H1 (cell line): ENCODE results near the gene PSMC3IP. TPM values are rescaled to one million over a fixed set of nuclear protein-coding genes. Genes with fewer than 3 reads are reported as not detected.

ENCODE experiments used
- CTCF ChIA-PET: fragments of 300-600 bp; sonication (Branson Sonifier 250); formaldehyde crosslinking; loops from one replicate; lab custom pipeline; 2021; ENCODE audit not compliant: partially characterized antibody; lab: Charles Lee
- POLR2A ChIA-PET: fragments of 300-600 bp; sonication (Branson Sonifier 250); formaldehyde crosslinking; loops from one replicate; lab custom pipeline; 2021; ENCODE audit warnings: inconsistent platforms; ENCODE audit not compliant: partially characterized antibody; lab: Charles Lee
- DNase-seq, 2 experiments: peaks; one replicate each; pipeline versions ENCODE4 v3.0.0 to v3.0.0-alpha.2; 2010 to 2022; ENCODE audit warnings: low spot score in 2 of 2, low read depth in 1 of 2, mixed read lengths in 1 of 2
- FAIRE-seq: peaks from 2 replicates; lab custom pipeline; 2011; peaks lifted over from hg19 to GRCh38; lab: Jason Lieb, UNC
- H2AFZ ChIP-seq: 2 replicates; pipeline ENCODE4 v1.8.1; 2012; ENCODE audit warnings: low read length, inconsistent platforms
- H2AK5ac ChIP-seq: 2 replicates; pipeline ENCODE4 v1.6.1; 2013; ENCODE audit warnings: low read depth, low read length
- H2BK120ac ChIP-seq: replicated peaks from 2 replicates; pipeline ENCODE3; 2013; ENCODE audit warnings: low read depth, low read length, inconsistent platforms
- H2BK12ac ChIP-seq: 2 replicates; pipeline ENCODE4 v1.6.1; 2013; ENCODE audit warnings: low read depth, low read length
- H2BK15ac ChIP-seq: 2 replicates; pipeline ENCODE4 v1.6.1; 2013; ENCODE audit warnings: low read length
- H2BK20ac ChIP-seq: 2 replicates; pipeline ENCODE4 v1.6.1; 2013; ENCODE audit warnings: low read length
- H2BK5ac ChIP-seq: 2 replicates; pipeline ENCODE4 v1.6.1; 2013; ENCODE audit warnings: low read depth, low read length
- H3K14ac ChIP-seq: 2 replicates; pipeline ENCODE4 v1.6.1; 2013; ENCODE audit warnings: inconsistent platforms; ENCODE audit not compliant: insufficient read length
- H3K18ac ChIP-seq: 2 replicates; pipeline ENCODE4 v1.6.1; 2013; ENCODE audit warnings: low read length; ENCODE audit errors: extremely low read depth
- H3K23ac ChIP-seq: 2 replicates; pipeline ENCODE4 v1.6.1; 2013; ENCODE audit warnings: inconsistent platforms; ENCODE audit not compliant: insufficient read length
- H3K23me2 ChIP-seq: 2 replicates; pipeline ENCODE4 v1.6.1; 2013; ENCODE audit warnings: low read depth, low read length
- H3K27ac ChIP-seq: 2 replicates; pipeline ENCODE4 v1.6.1; 2011; ENCODE audit warnings: low read depth, low read length, inconsistent platforms
- H3K27me3 ChIP-seq, 4 experiments: replicated peaks in 1 of 4; 1 replicate in 1 of 4; 2 replicates in 3 of 4; pipeline versions ENCODE4 v1.6.1 to v1.8.1; 2011 to 2013; ENCODE audit warnings: low read length in 3 of 4, mild to moderate bottlenecking in 3 of 4, inconsistent platforms in 2 of 4, mixed read lengths in 2 of 4, moderate library complexity in 1 of 4; ENCODE audit not compliant: control insufficient read depth in 3 of 4, insufficient read depth in 3 of 4; ENCODE audit errors: extremely low read depth in 1 of 4
- H3K36me3 ChIP-seq, 4 experiments: 2 replicates each; pipeline versions ENCODE4 v1.6.1 to v1.8.1; 2011 to 2013; ENCODE audit warnings: mild to moderate bottlenecking in 4 of 4, low read length in 3 of 4, moderate library complexity in 2 of 4, control low read depth in 1 of 4, inconsistent platforms in 1 of 4; ENCODE audit not compliant: insufficient read depth in 4 of 4, control insufficient read depth in 2 of 4
- H3K4ac ChIP-seq: replicated peaks from 2 replicates; pipeline ENCODE3; 2013; ENCODE audit warnings: low read length, low read depth, mixed read lengths, inconsistent platforms; ENCODE audit not compliant: insufficient read length
- H3K4me1 ChIP-seq, 4 experiments: replicated peaks in 1 of 4; 1 replicate in 1 of 4; 2 replicates in 3 of 4; pipeline versions ENCODE4 v1.6.1 to v1.8.1; 2011 to 2013; ENCODE audit warnings: low read length in 3 of 4, inconsistent platforms in 2 of 4, mixed read lengths in 1 of 4; ENCODE audit not compliant: insufficient read depth in 4 of 4, control insufficient read depth in 3 of 4
- H3K4me2 ChIP-seq, 2 experiments: 2 replicates each; pipeline versions ENCODE4 v1.6.1 to v1.8.1; 2011 to 2013; ENCODE audit warnings: low read depth in 2 of 2, low read length in 2 of 2, control low read depth in 1 of 2, inconsistent platforms in 1 of 2, mild to moderate bottlenecking in 1 of 2; ENCODE audit not compliant: insufficient read depth in 1 of 2
- H3K4me3 ChIP-seq, 4 experiments: fragments of 200-600, 300-600 bp in 1 of 4; sonication (generic), shearing (Covaris generic), sonication (Bioruptor Twin) in 1 of 4; 2 replicates each; pipeline versions ENCODE4 v1.5.1 to v1.8.1; 2011 to 2016; ENCODE audit warnings: low read length in 4 of 4, low read depth in 3 of 4, control low read depth in 2 of 4, inconsistent platforms in 2 of 4, mild to moderate bottlenecking in 2 of 4, mixed read lengths in 1 of 4, moderate library complexity in 1 of 4; ENCODE audit not compliant: insufficient read depth in 2 of 4; ENCODE audit errors: extremely low read depth in 1 of 4
- H3K56ac ChIP-seq: replicated peaks from 2 replicates; pipeline ENCODE3; 2013; ENCODE audit warnings: low read depth, mild to moderate bottlenecking, mixed read lengths, low read length, inconsistent platforms; ENCODE audit not compliant: insufficient read length
- H3K79me1 ChIP-seq: 2 replicates; pipeline ENCODE4 v1.6.1; 2013; ENCODE audit warnings: low read depth, low read length, control low read depth
- H3K79me2 ChIP-seq, 2 experiments: 2 replicates each; pipeline versions ENCODE4 v1.6.1 to v1.8.1; 2012 to 2013; ENCODE audit warnings: low read length in 2 of 2, mild to moderate bottlenecking in 2 of 2, inconsistent platforms in 1 of 2; ENCODE audit not compliant: insufficient read depth in 2 of 2, control insufficient read depth in 1 of 2
- H3K9ac ChIP-seq, 4 experiments: replicated peaks in 1 of 4; 1 replicate in 1 of 4; 2 replicates in 3 of 4; pipeline versions ENCODE4 v1.6.1 to v1.8.1; 2011 to 2013; ENCODE audit warnings: low read depth in 3 of 4, low read length in 3 of 4, control low read depth in 2 of 4, mild to moderate bottlenecking in 2 of 4, moderate library complexity in 2 of 4, inconsistent platforms in 1 of 4; ENCODE audit errors: extremely low read depth in 1 of 4
- H3K9me3 ChIP-seq, 2 experiments: 2 replicates each; pipeline versions ENCODE4 v1.6.1 to v1.8.1; 2012 to 2013; ENCODE audit warnings: mild to moderate bottlenecking in 2 of 2, moderate library complexity in 2 of 2, control low read depth in 1 of 2, inconsistent platforms in 1 of 2, low read depth in 1 of 2, low read length in 1 of 2, mixed read lengths in 1 of 2; ENCODE audit not compliant: insufficient read depth in 2 of 2
- H4K20me1 ChIP-seq, 2 experiments: replicated peaks in 1 of 2; 2 replicates each; pipeline versions ENCODE3 to v1.8.1; 2011 to 2013; ENCODE audit warnings: inconsistent platforms in 2 of 2, low read length in 2 of 2, mild to moderate bottlenecking in 1 of 2; ENCODE audit not compliant: insufficient read depth in 2 of 2, control insufficient read depth in 1 of 2
- H4K5ac ChIP-seq: 2 replicates; pipeline ENCODE4 v1.6.1; 2013; ENCODE audit warnings: low read length, low read depth, mixed read lengths, inconsistent platforms; ENCODE audit not compliant: insufficient read length
- H4K8ac ChIP-seq: 2 replicates; pipeline ENCODE4 v1.8.0; 2013; ENCODE audit warnings: mild to moderate bottlenecking, moderate library complexity, low read length, inconsistent platforms; ENCODE audit not compliant: insufficient read depth; ENCODE audit errors: extremely low read depth
- H4K91ac ChIP-seq: replicated peaks from 2 replicates; pipeline ENCODE3; 2013; ENCODE audit warnings: low read length, mixed read lengths, inconsistent platforms; ENCODE audit not compliant: insufficient read length
- BRCA1 ChIP-seq: IDR thresholded peaks from 2 replicates; pipeline ENCODE4 v1.6.1; 2012; ENCODE audit warnings: low read depth, low read length, improper control_type of control experiment
- CBX5 ChIP-seq: fragments of 300-800, 300-1000 bp; sonication (generic); IDR thresholded peaks from 2 replicates; pipeline ENCODE4 v1.7.1; 2016; ENCODE audit warnings: antibody characterized with exemption, low read length, low read depth
- EP300 ChIP-seq, 2 experiments: IDR thresholded peaks; 1 replicate in 1 of 2; 2 replicates in 1 of 2; pipeline ENCODE4 v1.6.1; 2011 to 2012; ENCODE audit warnings: low read depth in 2 of 2, low read length in 2 of 2, mild to moderate bottlenecking in 2 of 2, borderline replicate concordance in 1 of 2, inconsistent platforms in 1 of 2, moderate library complexity in 1 of 2
- FOSL1 ChIP-seq: IDR thresholded peaks from 2 replicates; pipeline ENCODE4 v1.6.1; 2011; ENCODE audit warnings: mild to moderate bottlenecking, low read depth, low read length, moderate library complexity; ENCODE audit not compliant: insufficient read depth
- MAFK ChIP-seq: IDR thresholded peaks from 2 replicates; pipeline ENCODE4 v1.6.1; 2012; ENCODE audit warnings: low read depth, mild to moderate bottlenecking, improper control_type of control experiment, low read length
- NANOG ChIP-seq: IDR thresholded peaks from 2 replicates; pipeline ENCODE4 v1.6.1; 2011; ENCODE audit warnings: low read length, low read depth, mild to moderate bottlenecking, inconsistent platforms; ENCODE audit not compliant: insufficient read depth, poor library complexity, severe bottlenecking
- SIN3A ChIP-seq, 2 experiments: IDR thresholded peaks in 1 of 2; conservative IDR thresholded peaks in 1 of 2; 2 replicates each; pipeline ENCODE4 v1.6.1; 2011 to 2012; ENCODE audit warnings: low read length in 2 of 2, improper control_type of control experiment in 1 of 2, low read depth in 1 of 2, mild to moderate bottlenecking in 1 of 2
- SP2 ChIP-seq: IDR thresholded peaks from 2 replicates; pipeline ENCODE4 v1.6.1; 2012; ENCODE audit warnings: mild to moderate bottlenecking, low read length, inconsistent platforms
- SP4 ChIP-seq: IDR thresholded peaks from 2 replicates; pipeline ENCODE4 v1.6.1; 2012; ENCODE audit warnings: low read length, inconsistent platforms
- TBP ChIP-seq: IDR thresholded peaks from 2 replicates; pipeline ENCODE4 v1.6.1; 2011; ENCODE audit warnings: low read depth, low read length, improper control_type of control experiment
- TEAD4 ChIP-seq: IDR thresholded peaks from 2 replicates; pipeline ENCODE4 v1.6.1; 2012; ENCODE audit warnings: low read depth, low read length, inconsistent platforms, mixed read lengths
- WGBS, 2 experiments: shearing (Covaris generic) in 1 of 2; methylation state at CpG; one replicate each; pipeline versions ENCODE4 v1.1.6 to v1.1.7; 2013 to 2015; ENCODE audit warnings: low lambda C conversion rate in 2 of 2, mixed read lengths in 2 of 2, inconsistent platforms in 1 of 2, low coverage in 1 of 2, missing lambda C conversion rate in 1 of 2; ENCODE audit not compliant: insufficient replicate concordance in 2 of 2, insufficient coverage in 1 of 2, insufficient read length in 1 of 2; ENCODE audit errors: extremely low coverage in 1 of 2, missing lambda C conversion rate in 1 of 2; 5-methylcytosine and 5-hydroxymethylcytosine counted together
- polyA plus RNA-seq, 7 experiments: library from polyadenylated mRNA; depleted of rRNA in 3 of 7; stranded (reverse) in 5 of 7; unstranded in 2 of 7; fragments of >200 nt in 5 of 7; fragments of 200-250 nt in 2 of 7; gene quantifications; 1 replicate in 5 of 7; 2 replicates in 1 of 7; 4 replicates in 1 of 7; pipeline versions ENCODE4 v1.2.1 to v1.2.3, GENCODE V29; 2011 to 2013; ENCODE audit warnings: missing spikeins in 2 of 7, mixed read lengths in 2 of 7
- total RNA-seq: library from RNA; stranded (reverse); fragmentation: NEBNext Ultra II Directional; extraction: Animal tissue kit (Norgen Biotek cat#: 25700); gene quantifications from 2 replicates; pipeline ENCODE4 v1.2.1, GENCODE V29; 2021
- TF ChIP-seq, protein P1 (sequence below): IDR thresholded peaks from 2 replicates; pipeline ENCODE4 v1.6.1; 2012; ENCODE audit warnings: inconsistent platforms
- TF ChIP-seq, protein P2 (sequence below): IDR thresholded peaks from 2 replicates; pipeline ENCODE4 v1.6.1; 2012; ENCODE audit warnings: inconsistent platforms

PSMC3IP gene
- total and polyA plus RNA-seq, 2 of the 8 experiments (the other 6 are each of a cell fraction or from before 2014, with no cell fraction given): 11.5 to 21.9 TPM

DNA sequence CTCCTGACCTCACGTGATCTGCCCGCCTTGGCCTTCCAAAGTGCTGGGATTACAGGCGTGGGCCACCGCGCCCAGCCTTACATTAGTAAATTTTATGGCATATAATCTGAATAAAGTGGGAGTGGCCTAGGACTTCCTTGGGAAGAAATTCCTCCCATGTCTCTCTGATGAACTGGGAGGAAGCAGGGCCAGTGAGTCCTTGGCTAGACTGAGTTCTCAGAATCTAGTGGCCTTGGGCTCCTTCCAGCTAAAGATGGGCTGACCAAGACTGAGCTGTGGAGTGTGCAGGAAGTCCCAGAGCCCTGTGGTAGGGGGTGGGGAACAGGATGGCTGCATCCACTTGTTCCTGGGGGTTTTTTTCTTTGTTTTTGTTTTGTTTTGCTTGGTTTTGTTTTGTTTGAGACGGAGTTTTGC lies 51.5 kb downstream of the PSMC3IP start:
- no peaks in the 10 kb centered on the region; a peak in 1 of 7 replicates for H3K4me1 ChIP-seq
- H3K4me3 ChIP-seq: no peak overlapping the region
- no peak overlapping the region for H2BK12ac ChIP-seq
- DNase-seq: no peak
- H4K8ac ChIP-seq: no peak overlapping the region
- no peak overlapping the region for H3K56ac ChIP-seq
- H2BK120ac ChIP-seq: no peak overlapping the region
- CTCF ChIA-PET: interaction anchor here (0.9 to 1.9 kb wide), 6 partner anchors 11 to 249 kb away, joined by 3 to 11 read pairs (median 6); no protein-coding TSS in a partner anchor
- no peak overlapping the region for H2BK5ac ChIP-seq
- H3K9me3 ChIP-seq: no peaks in the 10 kb centered on the region
- WGBS, 2 experiments: 97% methylated on average over 6 of the region's 6 CpGs; no CpG with 5 or more reads in 1 of the 2 experiments
- no peak overlapping the region for H4K5ac ChIP-seq
- no peaks in the 10 kb centered on the region; a peak in 1 of 7 replicates for H3K27me3 ChIP-seq
- no peak overlapping the region for H2BK20ac ChIP-seq
- no peak for FAIRE-seq
- H3K23ac ChIP-seq: no peak overlapping the region
- peaks cover 3 to 7% (median 4%) of the 10 kb centered on the region in 4 experiments; a peak in 5 of 8 replicates for H3K36me3 ChIP-seq
- H3K14ac ChIP-seq: no peak overlapping the region
- H3K4ac ChIP-seq: no peak overlapping the region
- no peak overlapping the region for H2AK5ac ChIP-seq
- no peak overlapping the region for H2AFZ ChIP-seq
- no peaks in the 10 kb centered on the region for H3K23me2 ChIP-seq
- no peak overlapping the region for H3K4me2 ChIP-seq
- no peaks in the 10 kb centered on the region for H4K20me1 ChIP-seq
- POLR2A ChIA-PET: interaction anchor here (1.9 kb wide), 1 partner anchor 10 kb away, joined by 5 read pairs; the partner anchor contains the start of gene NAGLU
- H3K9ac ChIP-seq: no peak overlapping the region
- H4K91ac ChIP-seq: no peak overlapping the region
- H3K79me2 ChIP-seq: no peaks in the 10 kb centered on the region
- H2BK15ac ChIP-seq: no peak overlapping the region
- H3K18ac ChIP-seq: no peak overlapping the region
- no peaks in the 10 kb centered on the region for H3K79me1 ChIP-seq
- H3K27ac ChIP-seq: no peak overlapping the region
- TF ChIP-seq, protein P1, sequence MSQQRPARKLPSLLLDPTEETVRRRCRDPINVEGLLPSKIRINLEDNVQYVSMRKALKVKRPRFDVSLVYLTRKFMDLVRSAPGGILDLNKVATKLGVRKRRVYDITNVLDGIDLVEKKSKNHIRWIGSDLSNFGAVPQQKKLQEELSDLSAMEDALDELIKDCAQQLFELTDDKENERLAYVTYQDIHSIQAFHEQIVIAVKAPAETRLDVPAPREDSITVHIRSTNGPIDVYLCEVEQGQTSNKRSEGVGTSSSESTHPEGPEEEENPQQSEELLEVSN: no peak
- TF ChIP-seq SIN3A (conservative IDR thresholded peaks at IDR 0.05 in 1 of 2, IDR thresholded peaks at IDR 0.05 in 1 of 2; ENCODE audit: low read depth in 1 of 2, low read length in 2 of 2): no peak
- TF ChIP-seq, protein P2, sequence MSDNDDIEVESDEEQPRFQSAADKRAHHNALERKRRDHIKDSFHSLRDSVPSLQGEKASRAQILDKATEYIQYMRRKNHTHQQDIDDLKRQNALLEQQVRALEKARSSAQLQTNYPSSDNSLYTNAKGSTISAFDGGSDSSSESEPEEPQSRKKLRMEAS: no peak
- TF ChIP-seq TBP: no peak
- TF ChIP-seq SP4: no peak
- no peak for TF ChIP-seq MAFK
- TF ChIP-seq CBX5: no peak
- TF ChIP-seq EP300 (IDR thresholded peaks at IDR 0.05; ENCODE audit: borderline replicate concordance in 1 of 2, low read depth in 2 of 2, low read length in 2 of 2): no peak
- TF ChIP-seq TEAD4: no peak
- no peak for TF ChIP-seq SP2
- TF ChIP-seq FOSL1: no peak
- TF ChIP-seq BRCA1: no peak
- TF ChIP-seq NANOG: no peak
